H1 (cell line): Measurements from ENCODE around the gene GDPD1. TPM values are rescaled to one million over a fixed set of nuclear protein-coding genes. Genes with fewer than 3 reads are reported as not detected.

Experiments
- CTCF ChIA-PET: fragments of 300-600 bp; sonication (Branson Sonifier 250); formaldehyde crosslinking; loops from one replicate; lab custom pipeline; 2021; ENCODE audit not compliant: partially characterized antibody; lab: Charles Lee
- POLR2A ChIA-PET: fragments of 300-600 bp; sonication (Branson Sonifier 250); formaldehyde crosslinking; loops from one replicate; lab custom pipeline; 2021; ENCODE audit warnings: inconsistent platforms; ENCODE audit not compliant: partially characterized antibody; lab: Charles Lee
- DNase-seq, 2 experiments: peaks; one replicate each; pipeline versions ENCODE4 v3.0.0 to v3.0.0-alpha.2; 2010 to 2022; ENCODE audit warnings: low spot score in 2 of 2, low read depth in 1 of 2, mixed read lengths in 1 of 2
- FAIRE-seq: peaks from 2 replicates; lab custom pipeline; 2011; peaks lifted over from hg19 to GRCh38; lab: Jason Lieb, UNC
- H2AFZ ChIP-seq: 2 replicates; pipeline ENCODE4 v1.8.1; 2012; ENCODE audit warnings: low read length, inconsistent platforms
- H2AK5ac ChIP-seq: 2 replicates; pipeline ENCODE4 v1.6.1; 2013; ENCODE audit warnings: low read depth, low read length
- H2BK120ac ChIP-seq: replicated peaks from 2 replicates; pipeline ENCODE3; 2013; ENCODE audit warnings: low read depth, low read length, inconsistent platforms
- H2BK12ac ChIP-seq: 2 replicates; pipeline ENCODE4 v1.6.1; 2013; ENCODE audit warnings: low read depth, low read length
- H2BK15ac ChIP-seq: 2 replicates; pipeline ENCODE4 v1.6.1; 2013; ENCODE audit warnings: low read length
- H2BK20ac ChIP-seq: 2 replicates; pipeline ENCODE4 v1.6.1; 2013; ENCODE audit warnings: low read length
- H2BK5ac ChIP-seq: 2 replicates; pipeline ENCODE4 v1.6.1; 2013; ENCODE audit warnings: low read depth, low read length
- H3K14ac ChIP-seq: 2 replicates; pipeline ENCODE4 v1.6.1; 2013; ENCODE audit warnings: inconsistent platforms; ENCODE audit not compliant: insufficient read length
- H3K18ac ChIP-seq: 2 replicates; pipeline ENCODE4 v1.6.1; 2013; ENCODE audit warnings: low read length; ENCODE audit errors: extremely low read depth
- H3K23ac ChIP-seq: 2 replicates; pipeline ENCODE4 v1.6.1; 2013; ENCODE audit warnings: inconsistent platforms; ENCODE audit not compliant: insufficient read length
- H3K23me2 ChIP-seq: 2 replicates; pipeline ENCODE4 v1.6.1; 2013; ENCODE audit warnings: low read depth, low read length
- H3K27ac ChIP-seq: 2 replicates; pipeline ENCODE4 v1.6.1; 2011; ENCODE audit warnings: low read depth, low read length, inconsistent platforms
- H3K27me3 ChIP-seq, 4 experiments: replicated peaks in 1 of 4; 1 replicate in 1 of 4; 2 replicates in 3 of 4; pipeline versions ENCODE4 v1.6.1 to v1.8.1; 2011 to 2013; ENCODE audit warnings: low read length in 3 of 4, mild to moderate bottlenecking in 3 of 4, inconsistent platforms in 2 of 4, mixed read lengths in 2 of 4, moderate library complexity in 1 of 4; ENCODE audit not compliant: control insufficient read depth in 3 of 4, insufficient read depth in 3 of 4; ENCODE audit errors: extremely low read depth in 1 of 4
- H3K36me3 ChIP-seq, 4 experiments: 2 replicates each; pipeline versions ENCODE4 v1.6.1 to v1.8.1; 2011 to 2013; ENCODE audit warnings: mild to moderate bottlenecking in 4 of 4, low read length in 3 of 4, moderate library complexity in 2 of 4, control low read depth in 1 of 4, inconsistent platforms in 1 of 4; ENCODE audit not compliant: insufficient read depth in 4 of 4, control insufficient read depth in 2 of 4
- H3K4ac ChIP-seq: replicated peaks from 2 replicates; pipeline ENCODE3; 2013; ENCODE audit warnings: low read length, low read depth, mixed read lengths, inconsistent platforms; ENCODE audit not compliant: insufficient read length
- H3K4me1 ChIP-seq, 4 experiments: replicated peaks in 1 of 4; 1 replicate in 1 of 4; 2 replicates in 3 of 4; pipeline versions ENCODE4 v1.6.1 to v1.8.1; 2011 to 2013; ENCODE audit warnings: low read length in 3 of 4, inconsistent platforms in 2 of 4, mixed read lengths in 1 of 4; ENCODE audit not compliant: insufficient read depth in 4 of 4, control insufficient read depth in 3 of 4
- H3K4me2 ChIP-seq, 2 experiments: 2 replicates each; pipeline versions ENCODE4 v1.6.1 to v1.8.1; 2011 to 2013; ENCODE audit warnings: low read depth in 2 of 2, low read length in 2 of 2, control low read depth in 1 of 2, inconsistent platforms in 1 of 2, mild to moderate bottlenecking in 1 of 2; ENCODE audit not compliant: insufficient read depth in 1 of 2
- H3K4me3 ChIP-seq, 4 experiments: fragments of 200-600, 300-600 bp in 1 of 4; sonication (generic), shearing (Covaris generic), sonication (Bioruptor Twin) in 1 of 4; 2 replicates each; pipeline versions ENCODE4 v1.5.1 to v1.8.1; 2011 to 2016; ENCODE audit warnings: low read length in 4 of 4, low read depth in 3 of 4, control low read depth in 2 of 4, inconsistent platforms in 2 of 4, mild to moderate bottlenecking in 2 of 4, mixed read lengths in 1 of 4, moderate library complexity in 1 of 4; ENCODE audit not compliant: insufficient read depth in 2 of 4; ENCODE audit errors: extremely low read depth in 1 of 4
- H3K56ac ChIP-seq: replicated peaks from 2 replicates; pipeline ENCODE3; 2013; ENCODE audit warnings: low read depth, mild to moderate bottlenecking, mixed read lengths, low read length, inconsistent platforms; ENCODE audit not compliant: insufficient read length
- H3K79me1 ChIP-seq: 2 replicates; pipeline ENCODE4 v1.6.1; 2013; ENCODE audit warnings: low read depth, low read length, control low read depth
- H3K79me2 ChIP-seq, 2 experiments: 2 replicates each; pipeline versions ENCODE4 v1.6.1 to v1.8.1; 2012 to 2013; ENCODE audit warnings: low read length in 2 of 2, mild to moderate bottlenecking in 2 of 2, inconsistent platforms in 1 of 2; ENCODE audit not compliant: insufficient read depth in 2 of 2, control insufficient read depth in 1 of 2
- H3K9ac ChIP-seq, 4 experiments: replicated peaks in 1 of 4; 1 replicate in 1 of 4; 2 replicates in 3 of 4; pipeline versions ENCODE4 v1.6.1 to v1.8.1; 2011 to 2013; ENCODE audit warnings: low read depth in 3 of 4, low read length in 3 of 4, control low read depth in 2 of 4, mild to moderate bottlenecking in 2 of 4, moderate library complexity in 2 of 4, inconsistent platforms in 1 of 4; ENCODE audit errors: extremely low read depth in 1 of 4
- H3K9me3 ChIP-seq, 2 experiments: 2 replicates each; pipeline versions ENCODE4 v1.6.1 to v1.8.1; 2012 to 2013; ENCODE audit warnings: mild to moderate bottlenecking in 2 of 2, moderate library complexity in 2 of 2, control low read depth in 1 of 2, inconsistent platforms in 1 of 2, low read depth in 1 of 2, low read length in 1 of 2, mixed read lengths in 1 of 2; ENCODE audit not compliant: insufficient read depth in 2 of 2
- H4K20me1 ChIP-seq, 2 experiments: replicated peaks in 1 of 2; 2 replicates each; pipeline versions ENCODE3 to v1.8.1; 2011 to 2013; ENCODE audit warnings: inconsistent platforms in 2 of 2, low read length in 2 of 2, mild to moderate bottlenecking in 1 of 2; ENCODE audit not compliant: insufficient read depth in 2 of 2, control insufficient read depth in 1 of 2
- H4K5ac ChIP-seq: 2 replicates; pipeline ENCODE4 v1.6.1; 2013; ENCODE audit warnings: low read length, low read depth, mixed read lengths, inconsistent platforms; ENCODE audit not compliant: insufficient read length
- H4K8ac ChIP-seq: 2 replicates; pipeline ENCODE4 v1.8.0; 2013; ENCODE audit warnings: mild to moderate bottlenecking, moderate library complexity, low read length, inconsistent platforms; ENCODE audit not compliant: insufficient read depth; ENCODE audit errors: extremely low read depth
- H4K91ac ChIP-seq: replicated peaks from 2 replicates; pipeline ENCODE3; 2013; ENCODE audit warnings: low read length, mixed read lengths, inconsistent platforms; ENCODE audit not compliant: insufficient read length
- GTF2F1 ChIP-seq: IDR thresholded peaks from 2 replicates; pipeline ENCODE4 v1.6.1; 2012; ENCODE audit warnings: low read depth, low read length, improper control_type of control experiment, borderline replicate concordance
- RXRA ChIP-seq: IDR thresholded peaks from 2 replicates; pipeline ENCODE4 v1.6.1; 2011; ENCODE audit warnings: low read depth, mild to moderate bottlenecking, low read length, moderate library complexity; ENCODE audit not compliant: insufficient read depth
- SP4 ChIP-seq: IDR thresholded peaks from 2 replicates; pipeline ENCODE4 v1.6.1; 2012; ENCODE audit warnings: low read length, inconsistent platforms
- WGBS, 2 experiments: shearing (Covaris generic) in 1 of 2; methylation state at CpG; one replicate each; pipeline versions ENCODE4 v1.1.6 to v1.1.7; 2013 to 2015; ENCODE audit warnings: low lambda C conversion rate in 2 of 2, mixed read lengths in 2 of 2, inconsistent platforms in 1 of 2, low coverage in 1 of 2, missing lambda C conversion rate in 1 of 2; ENCODE audit not compliant: insufficient replicate concordance in 2 of 2, insufficient coverage in 1 of 2, insufficient read length in 1 of 2; ENCODE audit errors: extremely low coverage in 1 of 2, missing lambda C conversion rate in 1 of 2; 5-methylcytosine and 5-hydroxymethylcytosine counted together
- polyA plus RNA-seq, 7 experiments: library from polyadenylated mRNA; depleted of rRNA in 3 of 7; stranded (reverse) in 5 of 7; unstranded in 2 of 7; fragments of >200 nt in 5 of 7; fragments of 200-250 nt in 2 of 7; gene quantifications; 1 replicate in 5 of 7; 2 replicates in 1 of 7; 4 replicates in 1 of 7; pipeline versions ENCODE4 v1.2.1 to v1.2.3, GENCODE V29; 2011 to 2013; ENCODE audit warnings: missing spikeins in 2 of 7, mixed read lengths in 2 of 7
- total RNA-seq: library from RNA; stranded (reverse); fragmentation: NEBNext Ultra II Directional; extraction: Animal tissue kit (Norgen Biotek cat#: 25700); gene quantifications from 2 replicates; pipeline ENCODE4 v1.2.1, GENCODE V29; 2021
- TF ChIP-seq, protein P1 (sequence below): IDR thresholded peaks from 2 replicates; pipeline ENCODE4 v1.6.1; 2012; ENCODE audit warnings: low read length, inconsistent platforms

The GDPD1 gene
- total and polyA plus RNA-seq, 2 of the 8 experiments (the other 6 are each of a cell fraction or from before 2014, with no cell fraction given): 3.2 to 7.7 TPM

DNA sequence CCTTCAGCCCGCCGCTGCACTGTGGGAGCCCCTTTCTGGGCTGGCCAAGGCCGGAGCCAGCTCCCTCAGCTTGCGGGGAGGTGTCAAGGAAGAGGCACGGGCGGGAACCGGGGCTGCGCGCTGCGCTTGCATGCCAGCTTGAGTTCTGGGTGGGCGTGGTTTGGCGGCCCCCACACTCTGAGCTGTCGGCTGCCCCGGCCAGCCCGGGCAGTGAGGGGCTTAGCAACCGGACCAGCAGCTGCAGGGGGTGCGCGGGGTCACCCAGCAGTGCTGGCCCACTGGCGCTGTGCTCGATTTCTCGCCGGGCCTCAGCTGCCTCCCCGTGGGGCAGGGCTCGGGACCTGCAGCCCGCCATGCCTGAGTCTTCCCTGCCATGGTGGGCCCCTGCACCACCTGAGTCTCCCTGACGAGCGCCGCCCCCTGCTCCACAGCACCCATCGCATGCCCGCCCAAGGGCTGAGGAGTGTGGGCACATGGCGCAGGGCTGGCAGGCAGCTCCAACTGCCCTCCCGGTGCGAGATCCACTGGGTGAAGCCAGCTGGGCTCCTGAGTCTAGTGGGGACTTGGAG is 47.8 kb upstream of the GDPD1 start:
- Histone ChIP-seq H4K91ac (no peak overlapping the region), H3K4me2 (no peak overlapping the region), H3K56ac (no peak overlapping the region), H3K79me2 (peaks cover 0 to 10% of the 10 kb centered on the region in 2 experiments; a peak in 2 of 4 replicates), H2BK15ac (no peak overlapping the region), H4K20me1 (no peaks in the 10 kb centered on the region), H2BK120ac (no peak overlapping the region), H2BK5ac (no peak overlapping the region), H4K8ac (no peak overlapping the region), H3K4ac (no peak overlapping the region), H3K4me3 (no peak overlapping the region), H3K27ac (no peak overlapping the region), H4K5ac (no peak overlapping the region), H3K79me1 (no peaks in the 10 kb centered on the region; the same call in 1 of the 2 replicates), H3K14ac (no peak overlapping the region), H2AFZ (no peak overlapping the region), H2BK12ac (no peak overlapping the region), H3K23me2 (no peaks in the 10 kb centered on the region), H3K36me3 (peaks cover 3 to 41% (median 20%) of the 10 kb centered on the region in 4 experiments), H3K18ac (no peak overlapping the region), H3K9ac (no peak overlapping the region), H3K27me3 (no peaks in the 10 kb centered on the region), H3K4me1 (no peaks in the 10 kb centered on the region), H2BK20ac (no peak overlapping the region), H3K9me3 (peaks cover 0 to 8% of the 10 kb centered on the region in 2 experiments; a peak in 1 of 4 replicates), H2AK5ac (no peak overlapping the region), H3K23ac (no peak overlapping the region)
- no peak for DNase-seq
- no peak for FAIRE-seq
- POLR2A ChIA-PET: interaction anchor here (0.7 to 1.7 kb wide), 5 partner anchors 9 to 17 kb away, joined by 3 to 4 read pairs (median 3); partner anchors contain the start of genes PRR11 and SKA2
- WGBS, 2 experiments: 97% methylated on average over 29 of the region's 33 CpGs; no CpG with 5 or more reads in 1 of the 2 experiments
- CTCF ChIA-PET: interaction anchor here (1.2 to 1.3 kb wide), 3 partner anchors 11 to 54 kb away, joined by 3 to 5 read pairs (median 3); no protein-coding TSS in a partner anchor
- TF ChIP-seq SP4 (no peak), GTF2F1 (no peak), RXRA (no peak)
- TF ChIP-seq, protein P1, sequence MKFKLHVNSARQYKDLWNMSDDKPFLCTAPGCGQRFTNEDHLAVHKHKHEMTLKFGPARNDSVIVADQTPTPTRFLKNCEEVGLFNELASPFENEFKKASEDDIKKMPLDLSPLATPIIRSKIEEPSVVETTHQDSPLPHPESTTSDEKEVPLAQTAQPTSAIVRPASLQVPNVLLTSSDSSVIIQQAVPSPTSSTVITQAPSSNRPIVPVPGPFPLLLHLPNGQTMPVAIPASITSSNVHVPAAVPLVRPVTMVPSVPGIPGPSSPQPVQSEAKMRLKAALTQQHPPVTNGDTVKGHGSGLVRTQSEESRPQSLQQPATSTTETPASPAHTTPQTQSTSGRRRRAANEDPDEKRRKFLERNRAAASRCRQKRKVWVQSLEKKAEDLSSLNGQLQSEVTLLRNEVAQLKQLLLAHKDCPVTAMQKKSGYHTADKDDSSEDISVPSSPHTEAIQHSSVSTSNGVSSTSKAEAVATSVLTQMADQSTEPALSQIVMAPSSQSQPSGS: no peak
